Measurements from ENCODE around the gene TMEM187.

TMEM187 gene

DNA sequence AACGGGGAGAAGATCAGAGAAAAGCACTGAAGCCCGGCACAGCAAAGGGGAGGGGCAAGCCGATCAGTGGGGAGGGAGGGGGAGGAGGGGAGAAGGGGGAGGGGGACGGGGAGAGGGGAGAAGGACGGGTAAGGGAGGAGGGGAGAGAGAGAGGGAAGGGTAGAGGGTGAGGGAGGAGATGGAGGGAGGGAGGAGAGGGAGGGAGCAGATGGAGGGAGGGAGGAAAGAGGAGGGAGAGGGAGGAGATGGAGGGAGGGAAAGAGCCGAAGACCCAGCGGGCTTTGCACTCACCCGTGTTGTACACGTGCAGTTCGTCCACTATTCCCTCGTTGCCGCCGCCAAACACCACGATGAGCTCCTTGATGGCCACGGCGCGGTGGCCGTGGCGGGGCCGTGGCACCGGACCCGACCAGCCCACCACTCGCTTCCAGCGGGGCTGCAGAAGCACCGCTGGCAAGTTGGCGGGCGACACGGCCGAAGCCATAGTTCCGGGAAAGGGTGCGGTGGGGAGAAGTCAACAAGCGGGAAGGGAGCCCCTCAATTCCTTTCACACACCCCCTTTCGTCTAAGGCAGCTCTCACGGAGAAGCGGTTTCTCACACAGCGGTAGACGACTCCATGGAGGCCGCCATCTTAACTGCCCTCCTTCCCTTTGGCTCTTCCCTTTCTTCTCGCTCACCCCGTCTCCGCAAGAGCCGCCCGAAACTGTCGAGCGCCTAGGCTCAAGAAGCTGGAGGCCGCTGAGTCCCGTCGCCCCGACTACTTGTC lies 2.0 kb upstream of the TMEM187 start:
- H3K4me3 ChIP-seq (ENCODE audit: control insufficient read depth in 1 of 7, extremely low read depth in 1 of 7, insufficient read depth in 4 of 7, low read depth in 2 of 7, low read length in 6 of 7): peak overlapping the region; percentile 80 to 97 (median 93)
- H3K36me3 ChIP-seq (ENCODE audit: control insufficient read depth in 4 of 4, insufficient read depth in 4 of 4, low read length in 3 of 4): peaks cover 0 to 17% (median 3%) of the 10 kb centered on the region in 4 experiments
- peak in 2 of 3 donors; percentile 69 to 73 for DNase-seq
- ChIA-PET CTCF (interaction anchor here (1.0 to 4.2 kb wide), 4 partner anchors 21 to 48 kb away, joined by 3 to 17 read pairs (median 8); partner anchors contain the start of gene ARHGAP4), POLR2A (interaction anchor here (0.6 to 2.2 kb wide), 4 partner anchors 32 to 527 kb away, joined by 4 to 11 read pairs (median 6); partner anchors contain the start of genes ARHGAP4 and RPL10)
- H3K4me1 ChIP-seq (ENCODE audit: control extremely low read depth in 1 of 4, control insufficient read depth in 4 of 4, insufficient read depth in 4 of 4, low read length in 3 of 4): peaks cover 13 to 65% (median 60%) of the 10 kb centered on the region in 4 experiments
- peaks cover 0 to 27% (median 0%) of the 10 kb centered on the region in 5 experiments for H3K27me3 ChIP-seq (replicated peaks in 2 of 5; ENCODE audit: control insufficient read depth in 4 of 5, insufficient read depth in 5 of 5, low read length in 4 of 5)
- no peaks in the 10 kb centered on the region for H3K9me3 ChIP-seq (ENCODE audit: control extremely low read depth in 1 of 5, control insufficient read depth in 4 of 5, insufficient read depth in 2 of 5, low read depth in 1 of 5, low read length in 4 of 5)
- H3K27ac ChIP-seq (ENCODE audit: insufficient read depth in 1 of 2, low read depth in 1 of 2, low read length in 2 of 2, poor library complexity in 1 of 2, severe bottlenecking in 2 of 2): peak overlapping the region; percentile 98 to 99
- WGBS (ENCODE audit: insufficient coverage): 17% methylated on average over 43 of the region's 49 CpGs

DNA sequence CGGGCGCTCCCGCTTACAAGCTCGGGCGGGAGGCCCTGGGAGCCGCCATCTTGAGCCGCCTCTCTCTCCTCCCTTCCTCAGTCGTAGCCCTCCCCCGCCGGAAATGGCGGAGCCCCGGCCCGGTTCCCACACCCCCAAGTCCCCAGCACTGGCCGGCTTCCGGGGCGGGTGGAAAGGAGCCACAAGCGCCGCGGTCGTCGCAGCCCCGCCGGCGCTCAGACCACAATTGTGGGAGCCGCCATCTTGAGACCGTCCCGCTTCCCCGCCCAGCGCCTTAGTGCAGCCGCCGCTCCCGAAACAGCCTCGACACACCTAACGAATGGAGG lies 1.5 kb upstream of the TMEM187 start:
- H3K9me3 ChIP-seq (ENCODE audit: control extremely low read depth in 1 of 5, control insufficient read depth in 4 of 5, insufficient read depth in 2 of 5, low read depth in 1 of 5, low read length in 4 of 5): no peaks in the 10 kb centered on the region
- DNase-seq: peak; percentile 86 to 95 (median 94)
- peak overlapping the region; percentile 98 to 99 for H3K27ac ChIP-seq (ENCODE audit: insufficient read depth in 1 of 2, low read depth in 1 of 2, low read length in 2 of 2, poor library complexity in 1 of 2, severe bottlenecking in 2 of 2)
- H3K36me3 ChIP-seq (ENCODE audit: control insufficient read depth in 4 of 4, insufficient read depth in 4 of 4, low read length in 3 of 4): peaks cover 0 to 17% (median 3%) of the 10 kb centered on the region in 4 experiments
- peaks cover 0 to 26% (median 0%) of the 10 kb centered on the region in 5 experiments for H3K27me3 ChIP-seq (replicated peaks in 2 of 5; ENCODE audit: control insufficient read depth in 4 of 5, insufficient read depth in 5 of 5, low read length in 4 of 5)
- peaks cover 13 to 59% (median 56%) of the 10 kb centered on the region in 4 experiments for H3K4me1 ChIP-seq (ENCODE audit: control extremely low read depth in 1 of 4, control insufficient read depth in 4 of 4, insufficient read depth in 4 of 4, low read length in 3 of 4)
- H3K4me3 ChIP-seq (ENCODE audit: control insufficient read depth in 1 of 7, extremely low read depth in 1 of 7, insufficient read depth in 4 of 7, low read depth in 2 of 7, low read length in 6 of 7): peak overlapping the region; percentile 80 to 97 (median 93)
- ChIA-PET POLR2A (interaction anchor here (0.6 to 2.2 kb wide), 5 partner anchors 31 to 526 kb away, joined by 4 to 11 read pairs (median 4); partner anchors contain the start of genes ARHGAP4 and RPL10), CTCF (interaction anchor here (1.0 to 4.2 kb wide), 2 partner anchors 21 to 46 kb away, joined by 3 to 17 read pairs; partner anchors contain the start of gene ARHGAP4)
- WGBS (ENCODE audit: insufficient coverage): 19% methylated on average over 19 of the region's 34 CpGs

DNA sequence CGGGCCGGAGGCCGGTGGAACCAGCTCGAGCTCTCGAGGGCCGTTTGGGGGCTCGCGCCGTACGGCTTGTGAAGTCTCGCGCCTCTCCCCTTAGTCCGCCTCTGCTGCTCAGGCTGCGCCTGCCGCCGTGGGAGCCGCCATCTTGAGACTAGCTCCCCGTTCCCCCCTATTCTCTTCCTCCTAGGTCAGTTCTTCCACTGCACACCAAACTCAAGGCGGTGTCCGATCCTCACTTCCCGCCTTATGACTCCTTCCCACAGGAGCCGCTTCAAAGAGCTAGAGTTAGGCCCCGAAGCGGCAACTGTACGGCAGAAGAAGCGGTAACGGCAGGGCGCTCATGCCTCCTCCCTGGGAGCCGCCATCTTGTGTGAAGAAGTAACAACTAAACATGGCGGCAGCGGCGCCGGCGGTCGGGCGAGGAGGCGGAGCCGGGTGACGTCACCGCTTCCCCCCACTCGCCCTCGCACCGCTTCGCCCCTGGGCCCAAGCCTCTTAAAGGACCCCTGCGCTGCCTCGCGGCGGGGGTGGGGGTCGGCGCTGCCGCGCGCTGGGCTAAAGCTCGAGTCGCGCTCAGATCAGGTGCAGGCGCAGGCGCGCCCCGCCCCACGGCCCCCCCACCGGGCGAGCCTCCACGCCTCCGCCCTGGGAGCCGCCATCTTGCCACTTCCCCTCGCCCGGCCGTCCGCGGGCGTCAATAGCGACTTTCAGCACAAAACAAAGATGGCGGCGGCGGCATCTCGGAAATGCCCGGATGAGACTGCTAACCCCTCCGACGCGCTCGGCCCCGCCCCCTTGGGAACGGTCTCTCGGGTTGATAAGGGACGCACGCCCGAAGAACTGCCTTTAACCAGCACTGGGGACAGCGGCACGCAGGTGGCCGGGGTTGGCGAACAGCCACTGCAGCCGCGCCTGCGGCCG lies 845 bp upstream of the TMEM187 start, which contains the start of gene HCFC1:
Gene HCFC1 (minus strand): TSS at position 369 of the 918 bp plus-strand sequence. CDS start 978 bp downstream, outside the sequence.
- Histone ChIP-seq H3K36me3 (ENCODE audit: control insufficient read depth in 4 of 4, insufficient read depth in 4 of 4, low read length in 3 of 4) (peaks cover 0 to 13% (median 2%) of the 10 kb centered on the region in 4 experiments), H3K27me3 (replicated peaks in 2 of 5; ENCODE audit: control insufficient read depth in 4 of 5, insufficient read depth in 5 of 5, low read length in 4 of 5) (peaks cover 0 to 22% (median 0%) of the 10 kb centered on the region in 5 experiments), H3K9me3 (ENCODE audit: control extremely low read depth in 1 of 5, control insufficient read depth in 4 of 5, insufficient read depth in 2 of 5, low read depth in 1 of 5, low read length in 4 of 5) (no peaks in the 10 kb centered on the region), H3K4me3 (ENCODE audit: control insufficient read depth in 1 of 7, extremely low read depth in 1 of 7, insufficient read depth in 4 of 7, low read depth in 2 of 7, low read length in 6 of 7) (peak within 1 kb of the TSS; percentile 80 to 97 (median 93)), H3K27ac (ENCODE audit: insufficient read depth in 1 of 2, low read depth in 1 of 2, low read length in 2 of 2, poor library complexity in 1 of 2, severe bottlenecking in 2 of 2) (peak within 1 kb of the TSS; percentile 98 to 99), H3K4me1 (ENCODE audit: control extremely low read depth in 1 of 4, control insufficient read depth in 4 of 4, insufficient read depth in 4 of 4, low read length in 3 of 4) (peaks cover 13 to 53% (median 51%) of the 10 kb centered on the region in 4 experiments)
- 14% methylated on average over 89 of the region's 96 CpGs for WGBS (ENCODE audit: insufficient coverage)
- peak; percentile 89 to 96 (median 95) for DNase-seq
- ChIA-PET CTCF (interaction anchor here (4.2 kb wide), 1 partner anchor 46 kb away, joined by 17 read pairs; the partner anchor contains the start of gene ARHGAP4), POLR2A (interaction anchor here (0.6 to 2.2 kb wide), 5 partner anchors 31 to 525 kb away, joined by 4 to 11 read pairs (median 4); partner anchors contain the start of genes ARHGAP4 and RPL10)

DNA sequence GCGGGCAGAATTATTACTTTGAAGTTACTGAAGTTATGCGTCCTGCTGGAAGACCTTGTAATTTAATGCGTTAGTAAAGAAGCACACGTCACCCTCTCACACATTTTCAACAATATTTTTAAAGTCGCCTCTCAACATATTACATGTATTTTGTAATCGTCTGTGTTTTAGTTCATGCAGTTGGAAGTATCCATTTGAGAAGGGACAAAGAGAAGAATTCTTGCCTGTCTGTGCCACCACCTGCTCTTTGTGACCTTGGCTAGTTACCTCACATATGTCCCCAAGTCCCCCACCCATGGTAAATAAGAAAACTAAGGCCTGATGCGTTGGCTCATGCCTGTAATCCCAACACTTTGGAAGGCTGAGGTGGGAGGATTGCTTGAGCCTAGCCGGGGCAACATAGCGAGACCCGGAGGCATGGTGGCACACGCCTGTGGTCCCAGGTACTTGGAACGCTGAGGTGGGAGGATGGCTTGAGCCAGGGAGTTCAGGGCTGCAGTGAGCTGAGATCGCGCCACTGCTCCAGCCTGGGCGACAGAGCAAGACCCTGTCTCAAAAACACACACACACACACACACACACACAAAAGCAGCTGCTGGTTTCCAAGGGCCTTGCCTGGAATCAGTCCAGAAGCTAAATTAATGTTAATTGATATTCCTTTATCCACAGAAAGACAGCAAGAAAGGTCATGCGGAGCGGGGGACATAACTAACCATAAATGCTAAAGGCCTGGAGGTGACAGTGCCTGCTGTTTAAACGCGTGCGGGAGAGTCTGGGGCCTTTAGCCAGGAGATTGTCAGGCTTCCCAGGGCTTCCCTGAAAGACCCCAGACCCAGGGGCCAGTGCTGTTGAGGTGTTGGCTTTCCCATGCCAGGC lies 811 bp downstream of the TMEM187 start:
- peaks cover 0 to 7% (median under 1%) of the 10 kb centered on the region in 4 experiments for H3K36me3 ChIP-seq (ENCODE audit: control insufficient read depth in 4 of 4, insufficient read depth in 4 of 4, low read length in 3 of 4)
- DNase-seq: no peak
- no peaks in the 10 kb centered on the region for H3K9me3 ChIP-seq (ENCODE audit: control extremely low read depth in 1 of 5, control insufficient read depth in 4 of 5, insufficient read depth in 2 of 5, low read depth in 1 of 5, low read length in 4 of 5)
- peak overlapping the region in 6 of 7 experiments; percentile 67 to 96 (median 90) for H3K4me3 ChIP-seq (ENCODE audit: control insufficient read depth in 1 of 7, extremely low read depth in 1 of 7, insufficient read depth in 4 of 7, low read depth in 2 of 7, low read length in 6 of 7)
- H3K4me1 ChIP-seq (ENCODE audit: control extremely low read depth in 1 of 4, control insufficient read depth in 4 of 4, insufficient read depth in 4 of 4, low read length in 3 of 4): peaks cover 2 to 37% (median 35%) of the 10 kb centered on the region in 4 experiments
- POLR2A ChIA-PET: interaction anchor here (1.2 kb wide), 1 partner anchor 29 kb away, joined by 4 read pairs; no protein-coding TSS in a partner anchor
- H3K27ac ChIP-seq (ENCODE audit: insufficient read depth in 1 of 2, low read depth in 1 of 2, low read length in 2 of 2, poor library complexity in 1 of 2, severe bottlenecking in 2 of 2): peak overlapping the region; percentile 54 to 99
- H3K27me3 ChIP-seq (replicated peaks in 2 of 5; ENCODE audit: control insufficient read depth in 4 of 5, insufficient read depth in 5 of 5, low read length in 4 of 5): peaks cover 0 to 12% (median 0%) of the 10 kb centered on the region in 5 experiments
- WGBS (ENCODE audit: insufficient coverage): 84% methylated on average over 10 of the region's 20 CpGs
- CTCF ChIA-PET: interaction anchor here (0.9 to 1.4 kb wide), 2 partner anchors 29 to 39 kb away, joined by 3 read pairs; no protein-coding TSS in a partner anchor

DNA sequence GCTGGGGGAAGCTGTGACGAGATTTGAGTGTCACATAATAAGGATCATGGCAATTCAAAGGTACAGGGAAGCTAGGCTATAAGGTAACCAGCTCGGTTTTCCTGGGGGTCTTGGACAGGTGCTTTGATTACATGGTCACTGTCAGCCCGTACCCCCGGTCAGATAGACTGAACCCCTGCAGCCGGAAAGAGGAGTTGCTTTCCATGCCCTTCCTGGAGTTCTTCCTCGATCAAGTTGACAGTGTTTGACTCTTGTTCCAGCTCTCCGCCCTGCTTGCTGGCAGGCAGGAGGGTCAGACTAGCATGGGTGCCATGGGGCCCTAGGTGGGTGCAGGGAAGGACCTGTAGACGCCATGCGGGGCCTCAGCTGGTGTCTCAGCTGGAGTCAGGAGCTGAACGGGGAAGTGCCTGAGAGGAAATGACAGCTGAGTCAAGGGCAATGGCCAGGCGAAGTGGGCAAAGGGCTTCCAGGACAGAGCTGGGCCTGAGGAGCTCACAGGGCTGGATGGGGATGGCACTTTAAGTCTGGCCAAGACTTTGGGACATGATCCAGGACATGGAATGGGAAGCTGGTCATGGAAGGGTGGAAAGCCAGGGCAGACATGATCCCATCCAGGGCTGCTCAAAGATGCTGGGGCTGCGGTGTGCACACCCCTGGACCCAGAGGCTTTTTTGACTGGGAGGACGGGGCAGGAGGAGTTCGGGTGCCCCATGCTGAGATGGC lies 1.6 kb downstream of the TMEM187 start:
- H3K4me3 ChIP-seq (ENCODE audit: control insufficient read depth in 1 of 7, extremely low read depth in 1 of 7, insufficient read depth in 4 of 7, low read depth in 2 of 7, low read length in 6 of 7): peak overlapping the region in 1 of 7 experiments; percentile 94
- no peak for DNase-seq
- peaks cover 0 to 7% (median 0%) of the 10 kb centered on the region in 4 experiments for H3K36me3 ChIP-seq (ENCODE audit: control insufficient read depth in 4 of 4, insufficient read depth in 4 of 4, low read length in 3 of 4)
- peaks cover 0 to 30% (median 27%) of the 10 kb centered on the region in 4 experiments for H3K4me1 ChIP-seq (ENCODE audit: control extremely low read depth in 1 of 4, control insufficient read depth in 4 of 4, insufficient read depth in 4 of 4, low read length in 3 of 4)
- ChIA-PET CTCF (interaction anchor here (0.5 to 1.4 kb wide), 3 partner anchors 28 to 92 kb away, joined by 3 read pairs; no protein-coding TSS in a partner anchor), POLR2A (interaction anchor here (1.2 kb wide), 1 partner anchor 28 kb away, joined by 4 read pairs; no protein-coding TSS in a partner anchor)
- no peaks in the 10 kb centered on the region for H3K9me3 ChIP-seq (ENCODE audit: control extremely low read depth in 1 of 5, control insufficient read depth in 4 of 5, insufficient read depth in 2 of 5, low read depth in 1 of 5, low read length in 4 of 5)
- peaks cover 0 to 7% (median 0%) of the 10 kb centered on the region in 5 experiments for H3K27me3 ChIP-seq (replicated peaks in 2 of 5; ENCODE audit: control insufficient read depth in 4 of 5, insufficient read depth in 5 of 5, low read length in 4 of 5)
- WGBS (ENCODE audit: insufficient coverage): 80% methylated on average over 12 of the region's 14 CpGs
- H3K27ac ChIP-seq (ENCODE audit: insufficient read depth in 1 of 2, low read depth in 1 of 2, low read length in 2 of 2, poor library complexity in 1 of 2, severe bottlenecking in 2 of 2): peak overlapping the region in 1 of 2 experiments; percentile 99

Measured in common myeloid progenitor, CD34-positive (primary cell).